SK-N-SH (cell line): Measurements from ENCODE around the gene ESYT3.

Experiments used
- EP300 ChIP-seq, 2 experiments: IDR thresholded peaks; 2 replicates each; pipeline versions ENCODE4 v1.4.0 to v1.6.1; 2012; ENCODE audit warnings: borderline replicate concordance in 1 of 2, low read depth in 1 of 2, low read length in 1 of 2
- EZH2phosphoT487 ChIP-seq: fragments of 200-600 bp; sonication (generic); IDR thresholded peaks from 2 replicates; pipeline ENCODE4 v1.6.1; 2017; ENCODE audit warnings: low read depth, mixed run types, mild to moderate bottlenecking, antibody characterized with exemption, moderate library complexity, borderline replicate concordance
- POLR2AphosphoS5 ChIP-seq: IDR thresholded peaks from 2 replicates; pipeline ENCODE4 v1.6.1; 2012; ENCODE audit warnings: low read depth, low read length
- RAD21 ChIP-seq: IDR thresholded peaks from 2 replicates; pipeline ENCODE4 v1.6.1; 2012; ENCODE audit warnings: mild to moderate bottlenecking, low read length
- RCOR1 ChIP-seq: fragments of 150-350 bp; IDR thresholded peaks from 2 replicates; pipeline ENCODE4 v1.6.1; 2017; ENCODE audit warnings: antibody characterized with exemption, low read length
- SIN3A ChIP-seq: IDR thresholded peaks from 2 replicates; pipeline ENCODE4 v1.6.1; 2012; ENCODE audit warnings: low read depth, mild to moderate bottlenecking, low read length, moderate library complexity, borderline replicate concordance
- TEAD4 ChIP-seq: IDR thresholded peaks from 2 replicates; pipeline ENCODE4 v1.4.0; 2012; ENCODE audit warnings: mild to moderate bottlenecking, borderline replicate concordance; ENCODE audit not compliant: insufficient read depth
- TF ChIP-seq, protein P1 (sequence below): fragments of 150-350 bp; IDR thresholded peaks from 2 replicates; pipeline ENCODE4 v1.6.1; 2017; ENCODE audit warnings: antibody characterized with exemption, low read length, low read depth, borderline replicate concordance
- TF ChIP-seq, protein P2 (sequence below): fragments of 200-600 bp; sonication (generic); IDR thresholded peaks from 2 replicates; pipeline ENCODE4 v1.6.1; 2017; ENCODE audit warnings: antibody characterized with exemption, mild to moderate bottlenecking, moderate library complexity
- TF ChIP-seq, protein P3 (sequence below): IDR thresholded peaks from 2 replicates; pipeline ENCODE4 v1.4.0; 2012; ENCODE audit warnings: low read depth

DNA sequence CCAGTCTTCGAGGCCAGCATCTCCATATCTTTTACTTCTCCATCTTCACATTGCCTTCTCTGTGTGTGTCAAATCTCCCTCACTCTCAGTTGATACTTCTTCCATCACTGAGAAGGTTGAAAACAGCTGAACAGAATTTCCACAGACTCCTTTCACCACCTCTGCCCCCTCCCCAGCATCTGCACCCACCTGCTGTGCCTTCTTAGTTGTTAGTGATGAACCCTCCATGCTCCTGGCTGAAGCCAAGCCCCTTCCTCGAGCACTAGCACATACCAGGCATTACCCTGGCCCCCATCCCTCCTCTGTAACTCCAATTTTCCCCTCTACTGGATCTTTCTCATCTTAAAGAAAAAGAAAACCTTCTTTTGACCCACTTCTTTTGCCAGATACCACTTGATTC lies 27.8 kb upstream of the ESYT3 start:
- TF ChIP-seq, protein P1, sequence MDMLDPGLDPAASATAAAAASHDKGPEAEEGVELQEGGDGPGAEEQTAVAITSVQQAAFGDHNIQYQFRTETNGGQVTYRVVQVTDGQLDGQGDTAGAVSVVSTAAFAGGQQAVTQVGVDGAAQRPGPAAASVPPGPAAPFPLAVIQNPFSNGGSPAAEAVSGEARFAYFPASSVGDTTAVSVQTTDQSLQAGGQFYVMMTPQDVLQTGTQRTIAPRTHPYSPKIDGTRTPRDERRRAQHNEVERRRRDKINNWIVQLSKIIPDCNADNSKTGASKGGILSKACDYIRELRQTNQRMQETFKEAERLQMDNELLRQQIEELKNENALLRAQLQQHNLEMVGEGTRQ, result no peak
- TF ChIP-seq RAD21 (no peak), EP300 (IDR thresholded peaks at IDR 0.05; ENCODE audit: borderline replicate concordance in 1 of 2, low read depth in 1 of 2, low read length in 1 of 2) (no peak), EZH2phosphoT487 (no peak), SIN3A (no peak), TEAD4 (no peak), RCOR1 (no peak), POLR2AphosphoS5 (no peak)
- TF ChIP-seq, protein P2, sequence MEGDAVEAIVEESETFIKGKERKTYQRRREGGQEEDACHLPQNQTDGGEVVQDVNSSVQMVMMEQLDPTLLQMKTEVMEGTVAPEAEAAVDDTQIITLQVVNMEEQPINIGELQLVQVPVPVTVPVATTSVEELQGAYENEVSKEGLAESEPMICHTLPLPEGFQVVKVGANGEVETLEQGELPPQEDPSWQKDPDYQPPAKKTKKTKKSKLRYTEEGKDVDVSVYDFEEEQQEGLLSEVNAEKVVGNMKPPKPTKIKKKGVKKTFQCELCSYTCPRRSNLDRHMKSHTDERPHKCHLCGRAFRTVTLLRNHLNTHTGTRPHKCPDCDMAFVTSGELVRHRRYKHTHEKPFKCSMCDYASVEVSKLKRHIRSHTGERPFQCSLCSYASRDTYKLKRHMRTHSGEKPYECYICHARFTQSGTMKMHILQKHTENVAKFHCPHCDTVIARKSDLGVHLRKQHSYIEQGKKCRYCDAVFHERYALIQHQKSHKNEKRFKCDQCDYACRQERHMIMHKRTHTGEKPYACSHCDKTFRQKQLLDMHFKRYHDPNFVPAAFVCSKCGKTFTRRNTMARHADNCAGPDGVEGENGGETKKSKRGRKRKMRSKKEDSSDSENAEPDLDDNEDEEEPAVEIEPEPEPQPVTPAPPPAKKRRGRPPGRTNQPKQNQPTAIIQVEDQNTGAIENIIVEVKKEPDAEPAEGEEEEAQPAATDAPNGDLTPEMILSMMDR, result no peak
- TF ChIP-seq, protein P3, sequence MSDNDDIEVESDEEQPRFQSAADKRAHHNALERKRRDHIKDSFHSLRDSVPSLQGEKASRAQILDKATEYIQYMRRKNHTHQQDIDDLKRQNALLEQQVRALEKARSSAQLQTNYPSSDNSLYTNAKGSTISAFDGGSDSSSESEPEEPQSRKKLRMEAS, result no peak
